Muscle layer of duodenum (tissue), 2 donors: ENCODE data around the gene PRXL2B.
"Not testable (repeated sequence)": the region's sequence is repeated elsewhere in the genome, so short reads cannot be mapped to it uniquely, and the experiment has no call there.

Experiments
- H3K27ac ChIP-seq: one replicate; pipeline ENCODE4 v1.7.0; 2013; ENCODE audit warnings: mild to moderate bottlenecking, low read length
- H3K27me3 ChIP-seq: one replicate; pipeline ENCODE4 v1.7.0; 2013; ENCODE audit warnings: low read depth, mild to moderate bottlenecking, control low read depth, low read length
- H3K36me3 ChIP-seq, 2 donors: one replicate each; pipeline ENCODE4 v1.7.0; 2013; ENCODE audit warnings: low read length in 2 of 2, control low read depth in 1 of 2, mild to moderate bottlenecking in 1 of 2; ENCODE audit not compliant: insufficient read depth in 2 of 2, control insufficient read depth in 1 of 2
- H3K4me1 ChIP-seq, 2 donors: one replicate each; pipeline ENCODE4 v1.7.0; 2013; ENCODE audit warnings: low read length in 2 of 2, mild to moderate bottlenecking in 2 of 2, control low read depth in 1 of 2, moderate library complexity in 1 of 2; ENCODE audit not compliant: insufficient read depth in 2 of 2, control insufficient read depth in 1 of 2
- H3K4me3 ChIP-seq, 2 donors: one replicate each; pipeline ENCODE4 v1.7.0; 2013; ENCODE audit warnings: low read length in 2 of 2, low read depth in 1 of 2, mild to moderate bottlenecking in 1 of 2
- H3K9me3 ChIP-seq, 2 donors: one replicate each; pipeline ENCODE4 v1.7.0; 2013; ENCODE audit warnings: low read length in 2 of 2, control low read depth in 1 of 2, mild to moderate bottlenecking in 1 of 2; ENCODE audit not compliant: control insufficient read depth in 1 of 2
- donor health status: healthy.

Gene PRXL2B

DNA sequence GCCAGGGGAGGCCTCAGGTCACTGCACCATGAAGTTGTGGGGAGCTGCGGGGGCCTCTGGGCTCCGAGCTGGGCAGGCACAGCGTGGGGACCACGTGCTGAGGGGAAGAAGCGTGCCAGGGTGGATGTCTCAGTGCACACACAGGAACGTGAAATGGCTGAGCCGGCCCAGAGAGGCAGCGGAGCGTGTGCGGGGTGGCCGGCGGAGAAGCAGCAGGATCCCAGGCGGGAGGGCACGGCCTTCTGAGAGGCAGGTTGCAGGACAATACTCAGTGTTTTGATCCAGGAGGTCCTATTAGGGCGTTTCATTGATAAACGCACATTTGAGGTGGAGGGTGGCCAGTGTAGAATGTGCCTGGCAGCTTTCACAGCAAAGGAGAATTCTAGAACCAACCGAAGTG is 17.5 kb upstream of the PRXL2B start:
- Histone ChIP-seq H3K4me3 (no peak overlapping the region), H3K36me3 (no peaks in the 10 kb centered on the region), H3K4me1 (no peaks in the 10 kb centered on the region), H3K27me3 (no peaks in the 10 kb centered on the region), H3K27ac (no peak overlapping the region), H3K9me3 (peaks cover 7 to 11% of the 10 kb centered on the region in 2 donors)

DNA sequence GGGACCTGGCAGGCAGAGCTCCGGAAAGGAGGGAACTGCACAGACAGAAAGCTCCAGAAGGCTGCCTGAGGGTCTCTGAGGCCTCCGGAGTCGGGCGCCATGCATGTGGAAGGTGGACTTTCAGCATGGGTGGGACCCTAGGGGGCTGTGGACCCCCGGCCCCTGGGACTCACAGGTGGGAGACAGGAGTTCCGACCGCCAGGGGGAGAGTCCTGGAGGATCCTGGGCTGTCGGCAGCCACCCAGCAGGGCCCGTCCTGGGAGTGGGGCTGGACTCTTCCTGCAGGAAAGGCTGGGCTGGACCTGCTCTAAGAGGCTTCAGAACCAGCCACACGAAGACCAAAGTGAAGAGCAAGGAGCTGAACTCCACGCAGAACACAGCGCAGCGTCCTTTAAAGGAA is 16.9 kb upstream of the PRXL2B start:
- not testable (repeated sequence) for H3K36me3 ChIP-seq, H3K4me3 ChIP-seq, H3K4me1 ChIP-seq, H3K27me3 ChIP-seq, H3K27ac ChIP-seq
- peaks cover 7 to 11% of the 10 kb centered on the region in 2 donors for H3K9me3 ChIP-seq

- no peaks in the 10 kb centered on the region for H3K4me1 ChIP-seq
- H3K9me3 ChIP-seq: peaks cover 7 to 11% of the 10 kb centered on the region in 2 donors
- H3K4me3 ChIP-seq: no peak overlapping the region
- no peaks in the 10 kb centered on the region for H3K27me3 ChIP-seq
- no peaks in the 10 kb centered on the region for H3K36me3 ChIP-seq
- H3K27ac ChIP-seq: no peak overlapping the region
These were observed 16.2 kb upstream of the PRXL2B start for GRCh38 chr1:2570332-2570731.

DNA sequence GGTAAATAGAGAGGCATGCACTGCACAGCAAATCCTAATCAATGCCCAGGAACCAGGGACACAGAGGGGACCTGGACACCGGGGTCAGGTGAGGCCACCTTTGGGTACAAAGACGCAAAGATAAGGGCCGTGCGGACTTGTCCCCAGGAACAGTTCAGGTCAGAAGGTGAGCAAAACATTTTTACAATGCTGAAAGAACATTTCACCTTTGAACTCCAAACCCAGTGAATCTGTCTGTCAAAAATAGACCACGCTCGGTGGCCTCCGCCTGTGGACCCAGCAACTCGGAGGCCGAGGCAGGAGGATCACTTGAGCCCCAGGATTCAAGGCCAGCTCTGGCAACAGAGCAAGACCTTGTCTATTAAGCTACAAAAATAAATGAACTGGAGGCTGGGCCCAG is 15.2 kb upstream of the PRXL2B start:
- no peaks in the 10 kb centered on the region for H3K27me3 ChIP-seq
- no peaks in the 10 kb centered on the region for H3K36me3 ChIP-seq
- H3K4me1 ChIP-seq: no peaks in the 10 kb centered on the region
- H3K4me3 ChIP-seq: no peak overlapping the region
- H3K9me3 ChIP-seq: peaks cover 7 to 11% of the 10 kb centered on the region in 2 donors
- H3K27ac ChIP-seq: no peak overlapping the region

- H3K27ac ChIP-seq: no peak overlapping the region
- H3K36me3 ChIP-seq: no peaks in the 10 kb centered on the region
- H3K4me1 ChIP-seq: no peaks in the 10 kb centered on the region
- H3K27me3 ChIP-seq: no peaks in the 10 kb centered on the region
- H3K9me3 ChIP-seq: peaks cover 7 to 11% of the 10 kb centered on the region in 2 donors
- H3K4me3 ChIP-seq: no peak overlapping the region
These were observed 13.2 kb upstream of the PRXL2B start for GRCh38 chr1:2573250-2573920.

GRCh38 chr1:2574350-2574749 is 12.2 kb upstream of the PRXL2B start:
- Histone ChIP-seq H3K27ac (no peak overlapping the region), H3K4me1 (no peaks in the 10 kb centered on the region), H3K27me3 (no peaks in the 10 kb centered on the region), H3K36me3 (no peaks in the 10 kb centered on the region), H3K4me3 (no peak overlapping the region), H3K9me3 (peaks cover 7 to 11% of the 10 kb centered on the region in 2 donors)

- Histone ChIP-seq H3K27ac (peak overlapping the region; percentile 74), H3K36me3 (no peaks in the 10 kb centered on the region), H3K4me3 (no peak overlapping the region)
These were observed 10.5 kb upstream of the PRXL2B start for GRCh38 chr1:2575801-2576663.

DNA sequence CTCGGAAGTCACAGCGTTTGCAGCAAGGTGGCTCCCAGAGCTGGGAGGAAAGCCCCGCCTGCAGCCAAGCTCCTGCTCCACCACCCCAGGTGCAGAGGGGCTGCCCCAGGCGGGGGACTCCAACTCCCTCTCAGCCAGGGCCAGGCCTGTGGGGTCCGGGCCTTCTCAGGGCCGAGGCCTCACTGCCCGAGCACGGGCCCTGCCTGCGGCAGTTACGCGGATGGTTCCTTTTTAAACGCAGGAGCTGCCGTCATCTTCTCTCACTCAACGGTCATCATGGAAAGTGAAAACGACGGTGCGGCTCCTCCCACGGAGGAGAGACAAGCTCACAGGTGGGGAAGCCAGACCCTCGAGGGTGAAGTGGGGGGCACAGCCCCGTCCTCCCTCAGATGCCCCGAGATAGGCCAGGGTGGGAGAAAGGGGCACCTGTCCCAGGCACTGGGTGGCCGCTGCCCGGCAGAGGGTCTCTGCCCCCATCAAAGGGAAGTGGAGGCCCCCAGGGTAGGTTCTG is 9.0 kb upstream of the PRXL2B start:
- Histone ChIP-seq H3K9me3 (peaks cover 7 to 11% of the 10 kb centered on the region in 2 donors), H3K27ac (peak overlapping the region; percentile 39)
- H3K36me3 ChIP-seq, H3K4me3 ChIP-seq, H3K4me1 ChIP-seq, H3K27me3 ChIP-seq: not testable (repeated sequence)

More at GRCh38 chr1:2575801-2576663, 10.5 kb upstream of the PRXL2B start:
- Histone ChIP-seq H3K4me1 (no peaks in the 10 kb centered on the region), H3K9me3 (peaks cover 7 to 11% of the 10 kb centered on the region in 2 donors), H3K27me3 (no peaks in the 10 kb centered on the region)

- peaks cover 0 to 4% of the 10 kb centered on the region in 2 donors for H3K4me1 ChIP-seq
- H3K27me3 ChIP-seq: no peaks in the 10 kb centered on the region
- H3K36me3 ChIP-seq: no peaks in the 10 kb centered on the region
- peaks cover 0 to 1% of the 10 kb centered on the region in 2 donors for H3K9me3 ChIP-seq
- peak overlapping the region; percentile 76 for H3K27ac ChIP-seq
- no peak overlapping the region for H3K4me3 ChIP-seq
These were observed 7.8 kb upstream of the PRXL2B start for GRCh38 chr1:2578758-2579118.

DNA sequence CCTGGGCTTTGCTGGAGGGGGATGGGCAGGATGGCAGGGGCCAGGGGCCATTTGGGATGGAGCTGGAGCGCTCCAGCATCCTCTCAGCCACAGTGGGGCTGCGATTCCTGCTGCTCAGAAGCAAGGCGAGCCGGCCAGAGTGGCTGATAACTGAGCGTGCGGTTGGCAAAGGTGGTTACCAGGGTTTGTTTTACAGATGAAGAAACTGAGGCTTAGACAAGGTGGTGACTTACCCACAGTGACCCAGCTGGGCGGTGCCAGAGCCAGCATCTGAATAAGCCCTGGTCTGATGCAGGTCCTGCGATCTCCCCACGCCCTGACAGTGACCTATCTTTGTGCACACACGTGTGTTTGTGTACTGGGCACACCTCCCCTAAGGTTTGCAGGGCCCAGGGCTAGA is 5.9 kb upstream of the PRXL2B start:
- H3K27me3 ChIP-seq: no peaks in the 10 kb centered on the region
- H3K9me3 ChIP-seq: no peaks in the 10 kb centered on the region
- peaks cover 0 to 23% of the 10 kb centered on the region in 2 donors for H3K4me1 ChIP-seq
- H3K36me3 ChIP-seq: no peaks in the 10 kb centered on the region
- H3K4me3 ChIP-seq: no peak overlapping the region
- no peak overlapping the region for H3K27ac ChIP-seq

DNA sequence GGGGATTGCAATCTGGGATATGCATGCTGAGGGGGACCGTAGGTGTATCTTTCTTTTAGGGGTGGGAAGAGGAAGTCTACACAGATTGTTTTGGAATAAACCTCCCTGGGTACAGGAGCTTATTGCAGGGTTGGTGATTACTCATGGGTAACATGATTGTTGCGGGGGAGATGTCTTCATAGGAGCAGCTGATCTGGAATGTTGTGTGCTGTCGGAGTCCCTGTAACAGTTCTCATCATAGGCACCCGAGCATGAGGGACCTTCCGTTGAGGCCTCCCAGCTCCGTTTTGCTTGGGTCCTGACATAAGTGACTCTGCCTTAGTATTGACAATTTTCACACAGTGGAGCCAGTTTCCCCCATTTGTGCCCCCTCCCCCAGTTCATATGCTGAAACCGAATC is 4.2 kb upstream of the PRXL2B start:
- Histone ChIP-seq H3K36me3 (no peaks in the 10 kb centered on the region), H3K27me3 (no peaks in the 10 kb centered on the region), H3K4me3 (no peak overlapping the region), H3K4me1 (peaks cover 0 to 28% of the 10 kb centered on the region in 2 donors), H3K9me3 (no peaks in the 10 kb centered on the region), H3K27ac (no peak overlapping the region)
